HEK293T (cell line): Measurements from ENCODE around the gene PRR33.

Experiments
- CTCF ChIA-PET: fragments of 350-600 bp; formaldehyde crosslinking; extraction: SDS; loops from one replicate; lab custom pipeline; 2021; ENCODE audit warnings: antibody characterized with exemption, inconsistent platforms; lab: Yijun Ruan, JAX
- POLR2A ChIA-PET: fragments of 350-600 bp; formaldehyde crosslinking; extraction: SDS; loops from one replicate; lab custom pipeline; 2020; ENCODE audit warnings: antibody characterized with exemption, inconsistent platforms; lab: Yijun Ruan, JAX
- DNase-seq: peaks from one replicate; pipeline ENCODE4 v3.0.0; 2012; ENCODE audit warnings: mixed read lengths; ENCODE audit errors: extremely low spot score
- ARNT ChIP-seq: fragments of 450-650 bp; IDR thresholded peaks from 2 replicates; pipeline ENCODE4 v1.6.1; 2017; ENCODE audit warnings: mild to moderate bottlenecking
- BHLHE40 ChIP-seq: fragments of 450-650 bp; IDR thresholded peaks from 2 replicates; pipeline ENCODE4 v1.6.1; 2016; ENCODE audit warnings: mild to moderate bottlenecking, moderate library complexity, borderline replicate concordance
- CTBP1 ChIP-seq: fragments of 450-650 bp; IDR thresholded peaks from 2 replicates; pipeline ENCODE4 v1.6.1; 2016; ENCODE audit warnings: borderline replicate concordance
- ELF4 ChIP-seq: fragments of 450-650 bp; IDR thresholded peaks from 2 replicates; pipeline ENCODE4 v1.6.1; 2017; ENCODE audit warnings: antibody characterized with exemption
- FOXA1 ChIP-seq: fragments of 450-650 bp; IDR thresholded peaks from 2 replicates; pipeline ENCODE4 v1.6.1; 2016; ENCODE audit warnings: mild to moderate bottlenecking
- FOXK2 ChIP-seq: fragments of 450-650 bp; IDR thresholded peaks from 2 replicates; pipeline ENCODE4 v1.6.1; 2016; ENCODE audit warnings: mild to moderate bottlenecking
- FOXM1 ChIP-seq: fragments of 450-650 bp; IDR thresholded peaks from 2 replicates; pipeline ENCODE4 v1.6.1; 2017; ENCODE audit warnings: mild to moderate bottlenecking, borderline replicate concordance
- HDGF ChIP-seq: fragments of 450-650 bp; IDR thresholded peaks from 2 replicates; pipeline ENCODE4 v1.6.1; 2017; ENCODE audit warnings: antibody characterized with exemption, borderline replicate concordance
- L3MBTL2 ChIP-seq: fragments of 450-650 bp; conservative IDR thresholded peaks from 2 replicates; pipeline ENCODE4 v1.6.1; 2016; ENCODE audit warnings: mild to moderate bottlenecking
- LEF1 ChIP-seq: fragments of 450-650 bp; IDR thresholded peaks from 2 replicates; pipeline ENCODE4 v1.6.1; 2017; ENCODE audit warnings: mild to moderate bottlenecking, borderline replicate concordance
- NFRKB ChIP-seq: fragments of 450-650 bp; IDR thresholded peaks from 2 replicates; pipeline ENCODE4 v1.6.1; 2016; ENCODE audit warnings: mild to moderate bottlenecking, moderate library complexity
- PKNOX1 ChIP-seq: fragments of 450-650 bp; IDR thresholded peaks from 2 replicates; pipeline ENCODE4 v1.6.1; 2016
- SP1 ChIP-seq: fragments of 450-650 bp; IDR thresholded peaks from 2 replicates; pipeline ENCODE4 v1.6.1; 2017
- SUZ12 ChIP-seq: fragments of 450-650 bp; IDR thresholded peaks from 2 replicates; pipeline ENCODE4 v1.6.1; 2016; ENCODE audit warnings: mild to moderate bottlenecking
- TARDBP ChIP-seq: fragments of 450-650 bp; IDR thresholded peaks from 2 replicates; pipeline ENCODE4 v1.6.1; 2016
- ZNF384 ChIP-seq: fragments of 450-650 bp; IDR thresholded peaks from 2 replicates; pipeline ENCODE4 v1.6.1; 2016

PRR33 gene

GRCh38 chr11:1873048-1873812 lies 18.5 kb downstream of the PRR33 start:
- CTCF ChIA-PET: no interaction called here
- POLR2A ChIA-PET: no interaction called here
- TF ChIP-seq LEF1 (no peak), TARDBP (no peak), SP1 (no peak), CTBP1 (no peak), ZNF384 (no peak), L3MBTL2 (no peak), FOXA1 (no peak), ARNT (no peak), FOXK2 (no peak), ELF4 (no peak), NFRKB (no peak), HDGF (no peak), SUZ12 (no peak), FOXM1 (no peak), PKNOX1 (no peak), BHLHE40 (no peak)
- no peak for DNase-seq

GRCh38 chr11:1872267-1872985 lies 19.3 kb downstream of the PRR33 start:
- DNase-seq: no peak
- POLR2A ChIA-PET: no interaction called here
- CTCF ChIA-PET: no interaction called here
- no peak for TF ChIP-seq LEF1
- TF ChIP-seq FOXK2: no peak
- no peak for TF ChIP-seq TARDBP
- TF ChIP-seq SP1: no peak
- no peak for TF ChIP-seq ELF4
- TF ChIP-seq ARNT: no peak
- TF ChIP-seq CTBP1: no peak
- no peak for TF ChIP-seq L3MBTL2
- TF ChIP-seq ZNF384: no peak
- TF ChIP-seq FOXM1: no peak
- no peak for TF ChIP-seq PKNOX1
- no peak for TF ChIP-seq BHLHE40
- TF ChIP-seq NFRKB: no peak
- no peak for TF ChIP-seq FOXA1
- no peak for TF ChIP-seq HDGF
- TF ChIP-seq SUZ12: no peak

GRCh38 chr11:1871531-1871930 lies 20.2 kb downstream of the PRR33 start:
- POLR2A ChIA-PET: no interaction called here
- TF ChIP-seq TARDBP (no peak), ARNT (no peak), FOXA1 (no peak), HDGF (no peak), NFRKB (no peak), BHLHE40 (no peak), ZNF384 (no peak), CTBP1 (no peak), L3MBTL2 (no peak), FOXK2 (no peak), SUZ12 (no peak), LEF1 (no peak), SP1 (no peak), ELF4 (no peak), PKNOX1 (no peak), FOXM1 (no peak)
- DNase-seq: no peak
- CTCF ChIA-PET: no interaction called here

GRCh38 chr11:1870721-1871466 lies 20.8 kb downstream of the PRR33 start:
- TF ChIP-seq ZNF384: no peak
- TF ChIP-seq FOXM1: no peak
- no peak for TF ChIP-seq FOXK2
- TF ChIP-seq L3MBTL2: no peak
- no peak for TF ChIP-seq LEF1
- TF ChIP-seq PKNOX1: no peak
- TF ChIP-seq NFRKB: no peak
- TF ChIP-seq CTBP1: no peak
- TF ChIP-seq TARDBP: no peak
- TF ChIP-seq ELF4: no peak
- no peak for TF ChIP-seq FOXA1
- TF ChIP-seq ARNT: no peak
- no peak for TF ChIP-seq SUZ12
- no peak for TF ChIP-seq BHLHE40
- no peak for DNase-seq
- POLR2A ChIA-PET: no interaction called here
- CTCF ChIA-PET: interaction anchor here (0.7 to 1.0 kb wide), 2 partner anchors 130 to 177 kb away, joined by 3 read pairs; no protein-coding TSS in a partner anchor
